ENCODE measurements around the gene BFSP1. TPM values are rescaled to one million over a fixed set of nuclear protein-coding genes. Genes with fewer than 3 reads are reported as not detected.

Gene BFSP1
- total RNA-seq, 1 donor from 2014 or later, result 0.66 TPM

DNA sequence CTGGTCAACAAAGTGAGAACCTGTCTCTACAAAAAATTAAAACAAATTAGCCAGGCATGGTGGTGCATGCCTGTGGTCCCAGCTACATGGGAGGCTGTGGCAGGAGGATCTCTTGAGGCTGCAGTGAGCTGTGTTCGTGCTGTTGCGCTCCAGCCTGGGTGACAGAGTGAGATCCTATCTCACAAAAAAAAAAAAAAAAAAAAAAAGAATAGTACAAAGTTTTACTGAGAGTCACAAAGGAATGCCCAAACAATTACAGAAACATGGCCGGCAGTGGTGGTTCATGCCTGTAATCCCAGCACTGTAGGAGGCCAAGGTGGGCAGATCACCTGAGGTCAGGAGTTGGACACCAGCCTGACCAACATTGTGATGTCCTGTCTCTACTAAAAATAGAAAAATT is 23.9 kb upstream of the BFSP1 start:
- no peak for DNase-seq
- no peaks in the 10 kb centered on the region for H3K36me3 ChIP-seq
- intact Hi-C loops (cut with micrococcal nuclease), result no loop called here
- peaks cover 40% of the 10 kb centered on the region for H3K4me1 ChIP-seq
- no peak overlapping the region for H3K4me3 ChIP-seq
- H3K27me3 ChIP-seq (ENCODE audit: low read depth), result no peaks in the 10 kb centered on the region
- TF ChIP-seq CTCF (IDR thresholded peaks at IDR 0.05; ENCODE audit: borderline replicate concordance), result no peak
- no peak overlapping the region for H3K27ac ChIP-seq (replicated peaks)
- no peaks in the 10 kb centered on the region for H3K9me3 ChIP-seq (replicated peaks)

GRCh38 chr20:17549131-17549530 is 18.0 kb upstream of the BFSP1 start:
- Histone ChIP-seq H3K4me3 (no peak overlapping the region), H3K4me1 (peaks cover 5% of the 10 kb centered on the region), H3K27me3 (ENCODE audit: low read depth) (no peaks in the 10 kb centered on the region), H3K27ac (replicated peaks) (no peak overlapping the region), H3K36me3 (no peaks in the 10 kb centered on the region), H3K9me3 (replicated peaks) (no peaks in the 10 kb centered on the region)
- TF ChIP-seq CTCF (IDR thresholded peaks at IDR 0.05; ENCODE audit: borderline replicate concordance), result no peak
- no peak for DNase-seq
- intact Hi-C loops (cut with micrococcal nuclease), result no loop called here

GRCh38 chr20:17545127-17545526 is 13.9 kb upstream of the BFSP1 start:
- intact Hi-C loops (cut with micrococcal nuclease), result no loop called here
- no peaks in the 10 kb centered on the region for H3K4me1 ChIP-seq
- H3K27ac ChIP-seq (replicated peaks), result no peak overlapping the region

GRCh38 chr20:17543531-17544131 is 12.5 kb upstream of the BFSP1 start:
- no peaks in the 10 kb centered on the region for H3K27me3 ChIP-seq (ENCODE audit: low read depth)
- H3K4me3 ChIP-seq, result no peak overlapping the region
- no peaks in the 10 kb centered on the region for H3K4me1 ChIP-seq
- intact Hi-C loops (cut with micrococcal nuclease), result no loop called here
- H3K9me3 ChIP-seq (replicated peaks), result no peaks in the 10 kb centered on the region
- no peaks in the 10 kb centered on the region for H3K36me3 ChIP-seq
- DNase-seq, result no peak
- no peak for TF ChIP-seq CTCF (IDR thresholded peaks at IDR 0.05; ENCODE audit: borderline replicate concordance)
- peak overlapping the region; percentile 68 for H3K27ac ChIP-seq (replicated peaks)

More at GRCh38 chr20:17545127-17545526, 13.9 kb upstream of the BFSP1 start:
- Histone ChIP-seq H3K4me3 (no peak overlapping the region), H3K9me3 (replicated peaks) (no peaks in the 10 kb centered on the region), H3K27me3 (ENCODE audit: low read depth) (no peaks in the 10 kb centered on the region), H3K36me3 (no peaks in the 10 kb centered on the region)
- no peak for TF ChIP-seq CTCF (IDR thresholded peaks at IDR 0.05; ENCODE audit: borderline replicate concordance)
- no peak for DNase-seq

DNA sequence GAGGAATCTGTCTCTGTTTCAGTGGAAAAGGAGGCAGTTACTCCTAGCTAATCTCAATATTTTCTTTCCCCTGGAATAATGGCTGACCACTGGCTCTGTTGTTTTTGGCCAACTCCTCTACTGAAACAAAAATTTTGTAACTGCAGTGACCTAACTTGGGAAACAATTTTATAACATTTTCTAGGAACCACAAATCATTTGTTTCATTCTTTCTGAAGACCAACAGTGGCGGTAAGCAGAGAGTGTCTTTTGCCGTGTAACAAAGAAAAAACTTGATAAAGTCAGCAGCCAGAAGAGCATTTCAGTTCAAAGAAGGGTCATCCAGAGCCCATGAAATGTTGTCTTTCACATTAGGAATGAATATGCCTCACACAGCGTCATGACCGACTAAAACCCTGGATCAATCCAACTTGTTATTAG is 11.8 kb upstream of the BFSP1 start:
- H3K9me3 ChIP-seq (replicated peaks), result no peaks in the 10 kb centered on the region
- intact Hi-C loops (cut with micrococcal nuclease), result no loop called here
- H3K4me1 ChIP-seq, result no peaks in the 10 kb centered on the region
- no peak overlapping the region for H3K4me3 ChIP-seq
- no peak for DNase-seq
- H3K27me3 ChIP-seq (ENCODE audit: low read depth), result no peaks in the 10 kb centered on the region
- peak overlapping the region; percentile 68 for H3K27ac ChIP-seq (replicated peaks)
- no peak for TF ChIP-seq CTCF (IDR thresholded peaks at IDR 0.05; ENCODE audit: borderline replicate concordance)
- no peaks in the 10 kb centered on the region for H3K36me3 ChIP-seq

All from left ventricle myocardium inferior (tissue), 1 donor.